GM21723 (cell line): ENCODE data around the gene PRKAG2.

Experiments
- ATAC-seq: cut with Tn5 transposase; IDR thresholded peaks from one replicate; pipeline ENCODE4 v1.9.1; 2021; ENCODE audit warnings: mild to moderate bottlenecking, moderate library complexity; ENCODE audit not compliant: unreplicated experiment

The PRKAG2 gene

DNA sequence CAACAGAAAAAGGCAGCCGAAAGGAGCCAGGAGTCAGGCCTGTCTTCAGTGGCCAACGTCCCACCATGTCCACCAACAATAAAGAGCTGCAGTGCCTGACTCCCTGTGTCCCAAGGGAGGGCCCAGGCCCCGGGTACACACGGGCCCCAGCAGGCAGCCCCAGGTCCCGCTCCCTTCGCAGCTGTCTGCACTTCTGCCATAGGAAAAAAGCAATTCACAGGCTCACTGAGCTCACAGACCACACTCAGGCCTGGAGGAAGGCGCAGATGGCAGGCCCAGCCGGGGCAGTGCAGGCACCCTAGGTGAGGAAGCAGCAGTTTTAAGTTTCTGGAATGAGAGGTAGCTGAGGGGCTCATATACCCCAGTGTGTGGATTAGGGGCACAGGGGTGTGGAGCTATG lies 100.5 kb downstream of the PRKAG2 start:
- ATAC-seq: no peak

- no peak for ATAC-seq
Measured at GRCh38 chr7:151775547-151776443, 101.1 kb downstream of the PRKAG2 start.

DNA sequence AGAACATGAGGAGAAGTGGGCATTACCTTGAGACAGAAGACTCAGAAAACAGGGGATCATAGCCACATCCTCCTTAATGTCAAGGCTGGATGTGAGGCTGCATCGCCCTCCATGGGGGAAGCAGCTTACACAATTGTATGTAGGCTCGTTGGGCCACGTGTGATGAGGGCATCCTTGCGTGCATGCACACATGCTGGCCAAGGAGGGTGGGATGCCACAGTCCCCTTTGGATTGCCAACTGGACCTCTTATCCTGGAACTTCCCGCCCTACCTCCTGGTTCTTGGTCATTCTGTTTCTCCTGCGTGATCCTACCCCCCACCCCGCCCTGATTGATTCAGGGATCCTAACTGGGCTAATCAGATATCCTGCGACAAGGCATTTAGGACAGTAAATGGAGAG lies 102.0 kb downstream of the PRKAG2 start:
- ATAC-seq: no peak

DNA sequence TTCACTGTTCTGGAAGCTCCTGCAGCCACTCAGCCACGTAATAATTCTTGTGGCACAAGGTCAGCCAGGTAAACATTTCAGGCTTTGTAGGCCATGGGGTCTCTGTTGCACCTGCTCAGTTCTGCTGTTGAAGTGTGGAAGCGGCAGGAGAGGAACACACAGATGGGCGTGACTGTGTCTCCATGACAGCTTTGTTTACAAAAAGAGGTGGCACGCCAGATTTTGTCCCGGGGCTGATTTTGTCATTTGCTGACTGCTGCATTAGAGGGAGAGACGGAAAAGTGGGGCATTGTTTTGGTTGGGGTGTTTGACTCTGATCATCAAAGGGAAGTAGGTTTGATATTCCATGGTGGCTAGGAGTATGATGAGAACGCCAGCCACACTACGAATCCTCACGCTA lies 103.1 kb downstream of the PRKAG2 start:
- no peak for ATAC-seq

- no peak for ATAC-seq
Measured at GRCh38 chr7:151770232-151770631, 106.7 kb downstream of the PRKAG2 start.

- ATAC-seq: no peak
Measured at GRCh38 chr7:151769188-151769821, 107.6 kb downstream of the PRKAG2 start.

DNA sequence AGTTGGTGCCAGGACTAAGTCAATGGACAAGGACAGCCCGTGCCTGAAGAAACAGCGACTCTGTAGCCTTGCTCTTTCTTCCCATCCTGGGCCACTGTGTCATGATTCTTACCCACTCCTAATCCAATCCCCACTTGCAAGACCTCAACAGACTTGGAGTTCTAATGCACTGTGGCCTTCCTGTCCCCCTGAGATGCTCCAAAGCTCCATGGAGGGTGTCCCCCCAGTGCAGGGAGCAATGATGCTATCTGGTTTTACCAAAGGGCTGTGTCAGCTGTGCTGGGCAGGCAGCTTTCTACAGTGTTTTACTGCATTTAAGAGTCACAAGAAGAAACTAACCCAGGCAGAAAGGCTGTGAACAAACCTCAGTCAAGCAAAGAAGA lies 108.1 kb downstream of the PRKAG2 start:
- no peak for ATAC-seq

GRCh38 chr7:151767557-151767956 lies 109.4 kb downstream of the PRKAG2 start:
- ATAC-seq: no peak

GRCh38 chr7:151764056-151764920 lies 112.6 kb downstream of the PRKAG2 start:
- no peak for ATAC-seq

GRCh38 chr7:151763420-151763984 lies 113.4 kb downstream of the PRKAG2 start:
- ATAC-seq: no peak

- no peak for ATAC-seq
Measured at GRCh38 chr7:151762583-151763245, 114.2 kb downstream of the PRKAG2 start.

GRCh38 chr7:151761957-151762356 lies 115.0 kb downstream of the PRKAG2 start:
- ATAC-seq: no peak

DNA sequence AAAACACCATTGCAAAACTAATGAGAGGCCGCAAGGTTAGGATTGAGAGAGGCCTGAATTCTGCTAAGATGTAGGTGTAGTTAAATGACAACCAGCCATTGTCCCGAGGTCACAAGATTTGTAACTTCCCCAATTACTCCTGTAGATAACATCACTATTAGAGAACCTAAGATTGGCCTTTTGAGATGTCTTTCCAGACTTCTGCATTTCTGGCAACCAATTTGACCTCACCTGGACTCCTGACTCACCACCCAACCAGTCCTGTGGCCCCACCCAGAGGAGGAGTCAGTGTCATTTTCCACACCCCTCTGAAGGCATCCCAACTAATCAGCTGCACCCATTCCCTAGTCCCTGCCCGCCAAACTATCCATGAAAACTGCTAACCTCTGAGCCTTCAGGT lies 115.7 kb downstream of the PRKAG2 start:
- no peak for ATAC-seq

DNA sequence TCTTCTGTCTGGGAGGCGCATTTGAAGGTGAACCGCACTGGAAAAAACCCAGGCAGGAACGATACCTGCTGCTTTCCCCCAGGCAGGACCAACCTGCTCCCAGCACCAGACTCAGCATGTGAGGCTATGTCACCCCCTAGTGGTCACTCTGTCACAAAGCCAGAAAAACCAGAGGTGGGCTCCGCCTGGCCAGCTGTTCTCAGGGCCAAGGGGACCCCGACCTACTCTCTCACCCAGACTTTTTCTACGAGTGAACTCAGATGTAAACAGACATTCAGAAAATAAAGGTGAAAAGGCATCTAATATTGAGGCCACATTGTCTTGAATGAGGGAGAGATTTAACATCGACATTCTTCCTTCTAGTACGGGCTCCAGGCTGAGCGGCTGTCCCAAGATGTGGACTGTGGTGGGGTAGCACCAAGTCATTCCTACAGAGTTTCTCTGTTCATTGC lies 117.3 kb downstream of the PRKAG2 start:
- peak; percentile 63 for ATAC-seq

GRCh38 chr7:151758622-151759540 lies 118.0 kb downstream of the PRKAG2 start:
- ATAC-seq: no peak

- no peak for ATAC-seq
Measured at GRCh38 chr7:151757274-151757673, 119.6 kb downstream of the PRKAG2 start.

DNA sequence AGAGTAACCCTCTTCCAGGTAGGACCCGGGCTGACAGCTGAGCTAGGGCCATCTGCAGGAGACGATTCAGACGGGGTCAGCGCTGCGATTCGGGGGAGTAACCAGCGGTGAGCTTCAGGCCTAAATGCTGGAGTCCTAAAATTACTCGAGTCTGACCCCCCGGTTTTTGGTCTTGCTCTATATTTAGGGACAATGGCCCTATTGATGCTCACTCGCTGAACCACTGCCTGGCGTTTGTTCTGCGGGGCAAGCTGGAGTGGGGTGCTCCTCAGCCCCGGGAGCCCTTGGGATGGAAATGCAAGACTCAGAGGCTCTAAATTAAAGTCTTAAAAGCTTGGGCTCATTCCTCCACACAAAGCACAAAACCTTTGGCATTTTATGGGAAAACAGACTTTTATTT lies 120.0 kb downstream of the PRKAG2 start:
- no peak for ATAC-seq

DNA sequence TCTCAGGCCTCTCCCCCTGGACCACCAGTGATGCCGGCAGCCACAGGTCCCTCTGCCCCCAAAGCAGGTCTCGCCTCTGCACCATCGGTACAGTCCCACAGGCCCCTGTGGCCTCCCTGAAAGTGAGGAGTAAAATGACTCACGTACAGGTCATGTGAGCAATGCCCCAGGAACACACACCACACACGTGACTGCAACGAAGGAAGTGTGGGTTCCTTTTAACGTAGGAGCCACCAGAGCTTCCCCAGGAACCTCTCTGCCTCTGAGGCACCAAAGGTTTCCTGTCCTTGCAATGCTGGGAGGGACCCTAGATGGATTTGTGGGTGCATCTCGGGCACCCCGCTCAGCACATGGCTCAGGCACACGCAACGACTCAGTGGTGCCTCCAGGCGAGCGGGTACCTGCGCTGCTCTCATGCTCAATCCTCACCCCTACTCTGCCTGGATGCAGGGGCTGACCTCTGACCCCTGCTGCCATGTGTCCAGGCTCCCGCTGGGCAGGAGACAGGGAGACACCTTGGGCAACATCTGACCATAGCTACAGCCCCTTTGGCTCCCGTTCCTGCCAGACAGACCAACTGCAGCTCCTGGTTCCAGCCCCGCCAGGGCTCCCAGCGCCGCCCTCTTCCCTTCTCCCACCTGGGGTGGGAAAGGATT lies 120.7 kb downstream of the PRKAG2 start:
- peak; percentile 50 for ATAC-seq
